HG03064 (cell line): ENCODE results near the gene DHH.
"Not testable (repeated sequence)": the region's sequence is repeated elsewhere in the genome, so short reads cannot be mapped to it uniquely, and the experiment has no call there.

Source experiments
- ATAC-seq: cut with Tn5 transposase; IDR thresholded peaks from one replicate; pipeline ENCODE4 v1.9.1; 2021; ENCODE audit warnings: low read depth; ENCODE audit not compliant: unreplicated experiment

DHH gene

DNA sequence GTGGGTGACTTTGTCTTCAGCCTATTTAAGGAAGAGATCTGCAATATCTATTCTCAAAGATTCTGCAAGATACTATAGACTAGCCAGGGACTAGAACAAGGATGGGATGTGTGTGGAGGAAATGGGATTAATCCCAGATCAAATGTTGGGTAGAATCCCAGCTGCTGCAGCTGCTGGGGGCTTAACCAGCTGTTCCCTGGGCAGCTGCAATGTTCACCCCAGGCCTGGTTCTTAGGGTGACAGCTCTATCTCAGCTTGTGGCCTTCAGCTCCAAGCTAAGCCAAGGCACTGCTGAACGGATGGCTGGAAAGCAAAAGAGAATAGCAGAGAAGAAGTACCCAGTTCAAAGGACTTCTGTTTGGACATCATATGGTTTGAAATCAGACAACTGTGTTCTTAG lies 14.8 kb downstream of the DHH start:
- no peak for ATAC-seq

DNA sequence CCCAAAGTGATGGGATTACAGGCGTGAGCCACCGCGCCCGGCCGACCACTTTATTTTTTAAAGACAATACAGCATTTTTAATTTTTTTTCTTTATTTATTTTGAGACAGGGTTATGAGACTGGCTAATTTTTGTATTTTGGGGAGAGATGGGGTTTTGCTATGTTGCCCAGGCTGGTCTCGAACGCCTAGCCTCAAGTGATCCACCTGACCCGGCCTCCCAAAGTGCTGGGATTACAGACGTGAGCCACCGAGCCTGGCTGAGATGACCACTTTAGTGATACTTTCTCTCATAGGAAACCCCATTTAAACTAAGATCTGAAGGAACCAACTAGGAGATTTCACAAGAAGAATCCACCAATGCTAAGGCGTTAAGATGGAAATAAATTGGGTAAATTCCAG lies 23.6 kb downstream of the DHH start:
- ATAC-seq = no peak

DNA sequence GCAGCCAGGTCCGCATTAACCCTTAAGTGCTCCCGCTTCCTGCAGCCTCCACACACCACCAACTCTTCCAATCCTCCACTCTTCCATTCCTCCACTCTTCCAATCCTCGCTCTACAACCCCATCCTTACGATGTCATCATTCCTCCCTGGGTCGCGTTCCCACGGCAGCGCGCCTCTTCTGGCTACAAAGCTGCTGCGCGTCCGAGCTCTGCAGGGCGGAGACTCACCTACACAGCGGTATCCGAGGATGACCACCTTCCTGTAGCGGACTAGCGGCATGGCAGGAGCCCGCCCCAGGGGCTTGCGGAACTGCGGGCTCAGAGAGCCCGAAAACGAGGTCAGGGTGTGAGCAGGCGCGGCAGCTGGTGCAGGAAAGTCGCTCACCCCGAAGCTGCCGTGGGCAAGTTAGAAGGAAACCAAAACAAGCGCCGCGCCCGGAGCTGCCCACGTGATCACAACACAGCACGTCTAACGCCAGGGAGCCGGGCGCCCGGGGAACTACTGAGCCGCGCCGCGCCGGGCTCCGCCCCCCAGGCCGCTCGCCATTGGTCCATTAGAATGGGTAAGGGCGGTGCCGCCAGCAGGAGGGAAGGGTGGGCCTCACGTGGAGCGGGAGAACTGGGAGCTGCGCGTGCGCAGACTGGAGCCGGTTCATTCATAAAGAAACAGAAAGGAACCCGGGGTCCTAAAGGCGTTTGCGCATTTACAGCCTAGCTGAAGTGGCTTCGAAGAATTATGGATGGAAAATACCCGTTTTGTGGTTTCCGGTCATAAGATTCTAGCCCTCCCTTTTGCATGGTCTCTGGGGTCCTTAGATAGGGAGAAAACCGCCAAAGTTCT lies 24.9 kb downstream of the DHH start, which contains the start of gene RHEBL1:
TSS of gene RHEBL1 (minus strand) at position 473 of the 840 bp plus-strand sequence. CDS start at position 279, 194 bp downstream.
- ATAC-seq = peak; percentile 97

DNA sequence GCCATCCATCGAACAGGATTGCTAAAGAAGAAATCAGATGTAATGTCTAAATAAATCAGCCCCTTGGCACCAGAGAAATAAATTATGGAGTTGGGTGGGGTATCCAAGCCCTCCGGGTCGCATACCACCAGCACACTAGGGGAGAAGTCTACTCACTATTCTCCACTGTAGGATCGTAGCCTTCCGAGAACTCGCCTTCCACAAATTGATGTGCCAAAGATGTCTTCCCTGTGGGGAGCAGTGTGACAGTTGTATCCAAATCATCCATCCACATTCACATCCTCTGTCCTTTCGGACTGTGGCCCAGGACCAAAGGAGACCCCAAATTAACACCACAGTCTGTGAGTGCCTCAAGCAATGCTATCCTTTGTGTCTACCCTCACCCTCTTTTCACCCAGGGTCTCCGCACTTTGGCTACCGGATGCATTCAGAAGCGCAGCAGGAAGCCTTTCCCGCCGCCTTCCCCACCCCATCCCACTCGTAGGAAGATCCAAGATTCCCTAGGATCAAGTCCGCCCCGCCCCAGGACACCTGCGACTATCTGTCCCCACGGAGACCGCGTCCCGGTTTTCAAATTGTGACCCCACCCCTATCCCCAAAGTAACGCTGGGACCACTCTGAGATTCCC lies 25.6 kb downstream of the DHH start:
- no peak for ATAC-seq

DNA sequence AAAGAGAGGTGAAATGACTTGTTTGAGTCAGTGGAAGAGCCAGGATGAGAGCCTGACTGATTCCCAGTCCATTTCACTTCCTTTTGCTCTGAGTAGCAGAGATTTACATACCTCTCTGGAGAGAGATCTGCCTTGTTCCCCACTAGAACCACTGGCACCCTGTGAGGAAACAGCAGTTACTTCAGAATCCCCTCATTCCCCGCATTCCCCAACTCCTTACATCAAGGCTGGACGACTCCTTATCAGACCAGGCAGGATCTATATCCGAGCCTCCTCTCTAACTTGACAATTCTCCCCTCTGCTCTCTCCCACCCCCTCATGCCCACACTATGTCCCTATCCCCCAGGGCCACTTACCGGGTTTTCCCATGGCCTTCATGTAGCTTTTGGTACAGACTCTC lies 28.5 kb downstream of the DHH start:
- ATAC-seq = no peak

- ATAC-seq = no peak
Observed at GRCh38 chr12:49064767-49065152, 29.8 kb downstream of the DHH start.

GRCh38 chr12:49061916-49062315 lies 32.7 kb downstream of the DHH start:
- ATAC-seq = not testable (repeated sequence)

DNA sequence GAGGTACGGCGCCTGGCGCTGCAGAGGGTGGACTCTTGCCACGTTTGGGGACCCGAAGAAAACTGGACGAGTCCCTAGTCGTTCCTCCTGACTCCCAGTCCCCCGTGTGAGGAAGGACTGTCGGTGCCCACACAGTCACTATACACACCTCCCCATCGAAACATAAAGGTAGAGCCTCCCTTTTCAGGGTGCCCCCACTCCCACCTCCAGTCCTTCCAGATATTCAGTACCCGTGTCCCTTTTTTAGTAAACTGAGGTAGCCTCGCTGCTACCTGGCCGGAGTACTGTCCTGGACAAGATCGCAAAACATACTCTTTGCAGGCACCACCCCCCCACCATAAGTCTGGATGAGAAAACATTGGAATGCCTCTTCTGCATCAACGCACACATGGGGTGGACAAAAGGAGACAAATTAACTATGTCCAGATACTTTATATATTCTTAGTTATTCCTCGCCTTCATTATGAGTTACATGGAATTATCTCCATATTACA lies 33.4 kb downstream of the DHH start:
- ATAC-seq = no peak

GRCh38 chr12:49060237-49061156 lies 34.1 kb downstream of the DHH start, which contains the start of gene KMT2D:
Gene KMT2D, minus strand, starts transcription at chr12:49060794. Its CDS starts 5,470 bp downstream, at chr12:49055324.
- ATAC-seq = no peak

- ATAC-seq = no peak
Observed at GRCh38 chr12:49059299-49060171, 35.1 kb downstream of the DHH start.

GRCh38 chr12:49059045-49059298 lies 35.6 kb downstream of the DHH start:
- no peak for ATAC-seq

GRCh38 chr12:49058366-49059044 lies 36.1 kb downstream of the DHH start:
- ATAC-seq = no peak

- no peak for ATAC-seq
Observed at GRCh38 chr12:49057888-49058287, 36.7 kb downstream of the DHH start.

- no peak for ATAC-seq
Observed at GRCh38 chr12:49055978-49056754, 38.4 kb downstream of the DHH start.

- no peak for ATAC-seq
Observed at GRCh38 chr12:49055092-49055491, 39.5 kb downstream of the DHH start.

DNA sequence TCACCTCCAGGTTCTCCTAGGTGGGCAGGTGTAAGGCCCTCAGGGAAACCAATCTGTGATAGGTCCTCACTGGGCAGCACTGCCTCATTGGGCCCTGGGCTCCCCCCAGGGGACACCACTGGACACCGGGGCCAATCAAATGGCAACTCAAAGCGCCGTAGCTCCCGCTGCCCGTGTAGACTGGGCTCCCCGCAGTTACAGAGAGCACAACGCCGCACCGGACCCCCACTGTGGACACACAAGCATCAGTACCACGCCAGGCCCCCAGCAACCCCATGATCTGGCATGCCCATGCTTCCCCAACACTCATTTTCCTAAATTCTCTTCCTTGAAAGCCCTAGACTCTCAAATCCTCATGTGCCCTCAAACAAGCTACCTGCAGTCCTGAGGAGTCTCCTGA lies 40.1 kb downstream of the DHH start:
- no peak for ATAC-seq

DNA sequence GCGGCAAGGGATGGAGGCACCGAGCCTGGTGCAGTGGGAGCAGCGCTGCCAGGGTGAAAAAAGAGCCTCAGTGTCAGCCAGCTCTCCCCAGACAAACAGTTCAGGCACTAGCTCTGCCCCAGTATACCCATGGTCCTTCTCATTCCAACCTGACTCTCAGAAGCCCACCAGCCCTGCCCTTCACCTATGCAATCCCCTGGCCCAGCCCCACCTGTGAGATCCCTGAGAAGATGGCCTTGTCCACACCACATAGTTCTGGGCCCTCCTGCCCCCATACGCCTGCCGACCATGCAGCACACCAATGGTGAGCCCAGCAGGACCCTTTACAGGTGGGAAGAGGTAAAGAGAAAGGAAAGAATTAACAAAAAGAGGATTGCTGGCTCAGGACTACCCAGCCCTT lies 40.5 kb downstream of the DHH start:
- ATAC-seq = no peak

DNA sequence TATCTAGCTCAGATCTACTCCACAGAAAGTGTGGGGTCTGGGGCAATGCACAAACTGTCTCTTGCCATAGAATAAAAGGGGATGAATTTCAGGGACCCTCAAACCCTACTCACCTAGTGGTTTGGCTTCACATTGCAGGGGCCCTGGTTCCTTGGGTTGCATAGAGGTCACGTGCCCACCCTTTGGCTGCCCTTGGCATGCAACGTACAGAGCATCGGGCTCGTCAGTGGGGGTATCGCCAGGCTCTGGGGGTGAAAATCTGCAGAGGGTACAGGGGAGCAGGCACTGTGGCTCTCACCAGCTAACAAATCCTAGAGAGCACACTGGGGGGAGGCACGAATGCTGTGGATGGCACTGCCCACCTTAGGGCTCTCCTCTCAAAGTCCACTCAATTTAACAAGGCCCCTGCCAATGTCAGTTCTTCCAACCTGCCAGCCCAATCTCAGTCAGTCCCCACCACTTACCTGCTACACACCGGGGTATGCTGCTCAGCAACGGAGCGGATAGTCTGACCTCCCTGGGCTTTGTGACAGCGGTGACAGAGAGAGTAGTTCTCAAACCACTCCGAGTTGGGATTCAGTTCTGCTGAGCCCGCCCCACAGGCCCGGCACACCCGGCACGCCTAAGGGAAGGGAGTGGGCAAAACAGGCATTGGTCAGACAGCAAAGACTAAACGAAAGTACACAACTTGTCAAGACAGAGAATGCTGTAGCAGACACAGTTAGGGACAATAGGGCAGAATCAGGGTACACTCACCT lies 42.0 kb downstream of the DHH start:
- ATAC-seq = no peak
